Tibial artery (tissue), 4 donors: ENCODE results near the gene UVRAG.

Experiments used
- DNase-seq, 2 donors: peaks; one replicate each; pipeline ENCODE4 v3.0.0-alpha.2; 2019
- H3K27ac ChIP-seq, 2 donors: fragments of 200-600 bp; sonication (generic) in 1 of 2; 1 replicate in 1 of 2; 2 replicates in 1 of 2; pipeline ENCODE4 v1.5.1; 2018 to 2019; ENCODE audit warnings: mild to moderate bottlenecking in 1 of 2
- H3K27me3 ChIP-seq, 2 donors: fragments of 200-600 bp; sonication (generic) in 1 of 2; one replicate each; pipeline versions ENCODE4 v1.5.1 to v1.6.0; 2016 to 2019
- H3K36me3 ChIP-seq, 3 donors: fragments of 200-600 bp; sonication (generic) in 2 of 3; one replicate each; pipeline ENCODE4 v1.5.1; 2016 to 2019; ENCODE audit warnings: mild to moderate bottlenecking in 2 of 3
- H3K4me1 ChIP-seq, 4 donors: fragments of 200-600 bp; sonication (generic) in 2 of 4; 1 replicate in 3 of 4; 2 replicates in 1 of 4; pipeline ENCODE4 v1.5.1; 2016 to 2019
- H3K4me3 ChIP-seq, 2 donors: fragments of 200-600 bp; sonication (generic) in 1 of 2; 1 replicate in 1 of 2; 2 replicates in 1 of 2; pipeline ENCODE4 v1.5.1; 2018 to 2019; ENCODE audit warnings: mild to moderate bottlenecking in 2 of 2
- H3K9me3 ChIP-seq, 3 donors: fragments of 200-600 bp; sonication (generic) in 1 of 3; one replicate each; pipeline ENCODE4 v1.5.1; 2016 to 2019
- CTCF ChIP-seq, 2 experiments: fragments of 200-600 bp in 1 of 2; fragments of 450-650 bp in 1 of 2; IDR thresholded peaks; one replicate each; pipeline ENCODE4 v1.5.1; 2017 to 2019; ENCODE audit warnings: antibody characterized with exemption in 2 of 2, mild to moderate bottlenecking in 1 of 2, moderate library complexity in 1 of 2
- intact Hi-C: fragments of 100-400 bp; cut with DNase I; formaldehyde crosslinking; loops from one replicate; pipeline ENCODE4 v1.15.0; 2023; ENCODE audit warnings: low total_unique reads

Gene UVRAG

DNA sequence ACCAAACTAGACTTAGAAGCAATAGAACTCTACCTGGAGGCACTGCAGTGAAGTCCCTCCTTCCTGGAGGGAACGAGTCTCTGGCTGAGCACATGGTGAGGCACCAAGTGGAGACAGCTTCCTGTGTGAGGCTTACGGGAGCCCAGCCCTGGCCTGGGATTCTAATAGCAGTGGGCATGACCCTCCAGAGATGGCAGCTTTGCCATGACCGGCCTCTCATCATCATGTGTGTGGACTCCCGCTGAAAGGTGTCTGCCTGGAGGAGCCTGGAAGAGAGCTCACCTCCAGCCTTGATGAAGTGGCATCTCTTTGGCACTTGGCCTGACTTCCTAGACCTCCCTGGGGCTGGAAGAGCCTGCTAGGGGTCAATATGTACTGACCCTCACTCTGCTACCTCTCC lies 38.5 kb upstream of the UVRAG start:
- Histone ChIP-seq H3K27ac (no peak overlapping the region), H3K4me1 (no peaks in the 10 kb centered on the region), H3K36me3 (no peaks in the 10 kb centered on the region), H3K4me3 (no peak overlapping the region), H3K9me3 (no peaks in the 10 kb centered on the region), H3K27me3 (no peaks in the 10 kb centered on the region)
- TF ChIP-seq CTCF (IDR thresholded peaks at IDR 0.05): no peak
- no peak for DNase-seq
- intact Hi-C loops: no loop called here

GRCh38 chr11:75777461-75778110 lies 37.4 kb upstream of the UVRAG start:
- no peaks in the 10 kb centered on the region for H3K9me3 ChIP-seq
- DNase-seq: no peak
- H3K27ac ChIP-seq: no peak overlapping the region
- no peak overlapping the region for H3K4me3 ChIP-seq
- TF ChIP-seq CTCF (IDR thresholded peaks at IDR 0.05): no peak
- no peaks in the 10 kb centered on the region for H3K36me3 ChIP-seq
- H3K4me1 ChIP-seq: no peaks in the 10 kb centered on the region
- intact Hi-C loops: no loop called here
- H3K27me3 ChIP-seq: no peaks in the 10 kb centered on the region

DNA sequence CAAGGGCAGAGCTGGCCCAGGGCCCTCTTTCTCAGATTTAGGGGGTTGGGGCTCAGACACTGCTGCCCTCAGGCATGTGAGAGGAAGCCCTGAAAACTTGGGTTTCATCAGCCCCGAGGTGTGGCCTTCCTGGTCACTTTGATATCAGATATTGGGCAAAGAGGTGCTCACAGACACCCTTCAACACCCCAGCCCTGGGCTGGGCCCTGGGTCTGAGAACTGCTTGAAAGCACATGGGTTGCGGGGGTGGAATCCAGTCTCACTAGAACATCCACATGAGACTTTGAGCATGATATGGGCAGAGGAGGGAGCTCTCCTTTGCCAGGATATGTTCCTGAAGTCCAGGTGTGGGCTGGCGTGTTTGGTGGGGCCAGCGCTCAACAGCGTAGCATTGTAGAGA lies 36.0 kb upstream of the UVRAG start:
- H3K36me3 ChIP-seq: no peaks in the 10 kb centered on the region
- H3K27me3 ChIP-seq: no peaks in the 10 kb centered on the region
- DNase-seq: no peak
- no peaks in the 10 kb centered on the region for H3K4me1 ChIP-seq
- TF ChIP-seq CTCF (IDR thresholded peaks at IDR 0.05): no peak
- no peak overlapping the region for H3K4me3 ChIP-seq
- no peaks in the 10 kb centered on the region for H3K9me3 ChIP-seq
- no peak overlapping the region for H3K27ac ChIP-seq
- intact Hi-C loops: no loop called here

- Histone ChIP-seq H3K27ac (no peak overlapping the region), H3K36me3 (no peaks in the 10 kb centered on the region), H3K9me3 (no peaks in the 10 kb centered on the region), H3K4me3 (no peak overlapping the region), H3K4me1 (no peaks in the 10 kb centered on the region), H3K27me3 (no peaks in the 10 kb centered on the region)
- no peak for DNase-seq
- intact Hi-C loops: loop anchor here (10.0 kb wide), 1 partner anchor 65 kb away; the partner anchor contains the start of gene MOGAT2
- TF ChIP-seq CTCF (IDR thresholded peaks at IDR 0.05): no peak
Observed at GRCh38 chr11:75779960-75780359, 35.0 kb upstream of the UVRAG start.

- Histone ChIP-seq H3K27me3 (no peaks in the 10 kb centered on the region), H3K4me1 (no peaks in the 10 kb centered on the region), H3K36me3 (peaks cover 0 to 3% (median 0%) of the 10 kb centered on the region in 3 donors), H3K27ac (no peak overlapping the region), H3K9me3 (no peaks in the 10 kb centered on the region), H3K4me3 (no peak overlapping the region)
- intact Hi-C loops: loop anchor here (10.0 kb wide), 1 partner anchor 66 kb away; the partner anchor contains the start of gene MOGAT2
- no peak for TF ChIP-seq CTCF (IDR thresholded peaks at IDR 0.05)
- no peak for DNase-seq
Observed at GRCh38 chr11:75780888-75781287, 34.1 kb upstream of the UVRAG start.
